ENCODE results near the gene PRB4.
"Not testable (repeated sequence)": the region's sequence is repeated elsewhere in the genome, so short reads cannot be mapped to it uniquely, and the experiment has no call there.

The PRB4 gene

DNA sequence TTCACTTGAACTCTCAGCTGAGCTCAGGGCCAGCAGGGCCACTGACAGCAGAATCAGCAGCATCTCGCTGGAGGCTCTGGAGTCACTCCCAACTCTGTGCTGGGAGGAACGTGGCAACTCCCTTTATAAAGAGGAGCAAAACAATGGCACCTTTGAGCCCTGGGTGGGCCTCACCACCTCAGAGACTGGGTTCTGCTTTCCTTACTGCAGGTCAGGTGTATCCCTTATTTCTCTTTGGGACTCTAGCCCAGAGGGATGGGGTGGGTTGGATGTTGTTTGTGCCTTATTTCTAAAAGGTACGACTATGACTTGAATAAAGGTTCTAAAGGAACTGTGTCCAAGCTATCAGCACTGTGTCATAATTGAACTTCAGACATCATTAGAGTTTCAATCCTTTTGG, at the start of gene PRB4:
Gene PRB4 (minus strand): TSS at position 101 of the 400 bp plus-strand sequence. CDS start 38 bp downstream, at position 63.
- no peak for DNase-seq (ENCODE audit: low read depth in 2 of 2)

DNA sequence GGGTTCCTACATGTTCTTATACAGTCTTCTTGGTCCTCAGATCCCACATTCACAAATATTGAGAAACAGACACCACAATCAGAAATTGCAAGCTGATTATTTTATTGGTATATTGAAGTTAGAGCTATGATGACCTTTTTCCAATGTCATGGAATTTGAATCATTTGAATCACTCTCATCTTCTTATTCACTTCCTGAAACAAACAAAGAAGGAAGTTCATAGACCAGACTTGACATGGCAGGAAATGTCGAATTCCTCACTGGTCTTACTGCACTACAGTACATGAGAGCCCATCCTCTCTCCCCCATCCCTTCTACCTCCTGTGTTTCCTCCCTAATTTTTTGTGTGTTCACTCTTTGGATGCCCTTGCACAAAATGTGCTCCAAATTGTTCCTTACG, 41.5 kb upstream of the PRB4 start:
- DNase-seq (ENCODE audit: low read depth in 2 of 2) = not testable (repeated sequence)

DNA sequence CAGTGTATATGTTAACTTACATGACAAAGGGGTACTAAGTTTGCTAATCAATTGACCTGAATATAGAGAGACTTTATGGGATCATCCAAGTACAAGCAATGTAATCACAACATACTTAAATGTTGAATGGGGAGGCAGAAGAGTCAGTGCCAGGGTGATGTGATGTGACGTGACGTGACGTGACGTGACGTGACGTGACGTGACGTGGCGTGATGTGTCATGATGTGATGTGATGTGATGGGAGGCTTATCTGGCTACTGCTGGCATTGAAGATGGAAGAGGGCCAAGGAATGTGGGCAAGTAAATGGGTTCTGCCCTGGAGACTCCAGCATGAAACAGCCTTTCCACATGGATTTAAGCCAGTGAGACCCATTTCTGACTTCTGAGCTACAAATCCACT, 38.2 kb upstream of the PRB4 start:
- DNase-seq (ENCODE audit: low read depth in 2 of 2) = no peak

DNA sequence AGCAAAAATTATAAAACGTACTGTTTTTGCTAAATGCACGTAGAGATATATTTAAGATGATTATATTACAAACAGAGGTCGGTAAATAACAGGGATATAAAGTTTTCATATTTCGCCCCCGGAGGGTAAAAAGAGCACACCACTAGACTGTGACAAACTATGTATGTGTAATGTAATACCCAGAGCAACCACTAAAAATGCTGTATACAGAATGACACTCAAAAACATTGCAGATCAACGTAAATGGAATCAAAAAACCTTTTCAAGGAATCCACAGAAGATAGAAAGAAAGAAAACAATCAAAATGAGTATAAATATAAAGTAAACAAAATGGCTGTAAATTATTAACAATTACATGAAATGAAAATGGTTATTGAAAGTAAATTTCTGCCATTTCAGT, 37.6 kb upstream of the PRB4 start:
- no peak for DNase-seq (ENCODE audit: low read depth in 2 of 2)

DNA sequence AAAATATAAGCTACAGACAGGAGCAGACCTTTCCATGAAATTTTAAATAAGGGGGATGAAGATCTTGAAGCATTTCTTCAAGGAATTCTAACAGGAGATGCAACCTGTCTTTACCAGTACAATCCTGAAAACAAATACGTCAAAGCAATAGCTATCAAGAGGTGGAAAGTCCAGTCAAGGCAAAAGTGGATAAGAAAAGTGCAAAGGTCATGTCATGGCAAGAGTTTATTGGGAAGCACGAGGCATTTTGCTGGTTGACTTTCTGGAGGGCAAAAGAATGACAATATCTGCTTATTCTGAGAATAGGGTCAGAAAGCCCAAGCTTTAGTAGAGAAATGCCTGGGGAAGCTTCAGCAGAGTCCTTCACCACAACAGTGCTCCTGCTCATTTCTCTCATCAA, 34.3 kb upstream of the PRB4 start:
- no peak for DNase-seq (ENCODE audit: low read depth in 2 of 2)

DNA sequence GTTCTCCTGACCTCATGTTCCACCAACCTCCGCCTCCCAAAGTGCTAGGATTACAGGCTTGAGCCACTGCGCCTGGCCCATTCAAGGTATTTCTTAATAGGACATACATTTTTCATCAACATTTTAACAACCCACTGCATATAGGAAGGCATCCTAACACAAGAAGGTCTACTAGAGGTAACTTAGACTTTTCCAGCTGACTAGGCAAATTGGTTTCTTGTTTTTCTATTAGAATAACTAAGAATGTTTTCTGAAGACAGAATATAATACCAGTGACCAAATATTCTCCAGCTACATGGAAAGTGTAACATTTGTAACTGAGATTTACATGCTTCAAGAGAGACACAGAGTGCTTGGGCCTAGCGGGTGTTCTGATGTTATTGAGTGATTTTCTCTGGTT, 14.2 kb upstream of the PRB4 start:
- DNase-seq (ENCODE audit: low read depth in 2 of 2) = no peak

DNA sequence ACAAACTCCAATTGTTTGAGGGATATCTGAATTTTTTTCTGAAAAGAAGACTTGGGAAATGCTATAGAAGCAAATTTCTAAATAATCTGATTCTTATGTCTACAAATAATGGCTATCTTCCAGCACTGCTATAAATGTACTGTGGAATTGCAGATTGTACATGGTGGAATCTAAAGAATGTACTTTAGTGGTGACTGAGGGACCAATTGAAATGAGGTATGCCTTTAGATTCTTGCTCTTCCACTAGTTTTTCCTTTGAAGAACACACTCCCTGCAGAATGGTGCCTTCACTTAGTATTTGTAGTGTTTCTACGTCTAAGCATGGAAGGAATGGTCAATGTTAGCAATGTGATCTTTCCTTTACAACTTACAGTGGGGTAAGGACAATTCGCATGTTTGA, 11.7 kb upstream of the PRB4 start:
- DNase-seq (ENCODE audit: low read depth in 2 of 2) = no peak

DNA sequence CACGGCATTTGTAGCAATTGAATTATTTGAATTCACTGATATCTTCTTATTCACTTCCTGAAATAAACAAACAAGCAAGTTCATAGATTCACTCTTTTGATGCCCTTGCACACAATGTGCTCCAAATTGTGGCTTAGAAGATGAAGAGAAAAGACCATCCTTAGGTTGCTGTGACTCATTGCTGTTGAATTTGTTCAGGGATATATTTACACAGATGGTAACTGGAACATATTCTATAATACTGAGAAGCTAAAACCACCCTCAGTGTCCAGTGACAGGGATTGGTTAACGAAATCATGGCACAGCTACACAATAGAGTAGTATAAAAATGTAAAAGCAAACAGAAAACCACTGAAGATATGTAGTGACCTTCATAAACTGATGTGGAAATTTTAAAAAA, 3.1 kb downstream of the PRB4 start:
- no peak for DNase-seq (ENCODE audit: low read depth in 2 of 2)

DNA sequence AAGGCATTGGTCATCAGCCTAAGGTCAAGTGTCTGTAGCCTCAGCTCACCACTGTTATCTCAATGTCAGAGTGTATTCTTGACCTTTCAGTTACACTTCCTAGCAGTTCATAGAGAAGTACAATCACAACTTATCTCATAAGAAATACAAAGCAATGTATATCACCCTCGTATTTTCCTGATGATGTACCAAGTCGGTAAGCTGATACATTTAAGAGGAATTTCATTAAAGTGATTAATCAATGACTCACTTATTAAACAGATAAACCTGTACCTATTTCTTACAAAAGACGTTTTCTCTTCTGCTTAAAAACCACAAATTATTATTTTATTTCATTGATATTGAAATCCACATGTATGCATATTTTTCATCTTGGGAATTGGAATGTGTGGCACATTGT, 36.8 kb downstream of the PRB4 start:
- no peak for DNase-seq (ENCODE audit: low read depth in 2 of 2)

DNA sequence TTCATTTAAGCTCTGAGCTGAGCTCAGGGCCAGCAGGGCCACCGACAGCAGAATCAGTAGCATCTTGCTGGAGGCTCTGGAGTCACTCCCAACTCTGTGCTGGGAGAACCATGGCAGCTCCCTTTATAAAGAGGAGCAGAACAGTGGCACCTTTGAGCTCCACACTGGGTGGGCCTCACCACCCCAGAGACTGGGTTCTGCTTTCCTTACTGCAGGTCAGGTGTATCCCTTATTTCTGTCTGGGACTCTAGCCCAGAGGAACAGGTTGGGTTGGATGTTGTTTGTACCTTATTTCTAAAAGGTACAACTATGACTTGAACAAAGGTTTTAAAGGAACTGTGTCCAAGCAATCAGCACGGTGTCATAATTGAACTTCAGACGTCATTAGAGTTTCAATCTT, 40.6 kb downstream of the PRB4 start, which contains the start of gene PRB3:
Gene PRB3 (minus strand): TSS at position 101 of the 400 bp plus-strand sequence. CDS start 38 bp downstream, at position 63.
- no peak for DNase-seq (ENCODE audit: low read depth in 2 of 2)

DNA sequence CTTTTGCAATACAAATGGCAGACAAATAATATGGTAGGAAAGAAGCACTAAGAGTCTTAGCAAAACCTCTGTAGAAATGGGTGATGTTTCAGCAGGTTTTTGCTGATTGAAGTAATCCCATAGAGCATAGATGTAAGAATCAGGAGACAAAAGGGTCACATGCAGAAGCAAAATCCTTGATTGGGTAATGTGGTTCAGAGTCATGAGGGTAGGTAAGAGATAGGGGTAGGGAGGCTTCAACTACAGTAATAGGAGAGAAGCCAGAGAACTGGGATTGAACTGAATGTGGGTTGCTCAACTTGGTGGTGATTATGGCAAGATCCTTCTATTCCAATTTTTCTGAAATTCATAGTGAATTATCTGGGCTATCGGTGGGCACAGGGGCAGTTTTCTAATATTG, 45.7 kb downstream of the PRB4 start:
- no peak for DNase-seq (ENCODE audit: low read depth in 2 of 2)
